A549 (cell line): Measurements from ENCODE around the gene TMEM74B.

Source experiments
- POLR2A ChIP-seq: IDR thresholded peaks from 2 replicates; pipeline ENCODE4 v1.6.1; 2012; ENCODE audit warnings: mild to moderate bottlenecking, low read length
- POLR2AphosphoS2 ChIP-seq: conservative IDR thresholded peaks from 2 replicates; pipeline ENCODE4 v1.6.1; 2012; ENCODE audit warnings: low read length, improper control_type of control experiment, inconsistent platforms

DNA sequence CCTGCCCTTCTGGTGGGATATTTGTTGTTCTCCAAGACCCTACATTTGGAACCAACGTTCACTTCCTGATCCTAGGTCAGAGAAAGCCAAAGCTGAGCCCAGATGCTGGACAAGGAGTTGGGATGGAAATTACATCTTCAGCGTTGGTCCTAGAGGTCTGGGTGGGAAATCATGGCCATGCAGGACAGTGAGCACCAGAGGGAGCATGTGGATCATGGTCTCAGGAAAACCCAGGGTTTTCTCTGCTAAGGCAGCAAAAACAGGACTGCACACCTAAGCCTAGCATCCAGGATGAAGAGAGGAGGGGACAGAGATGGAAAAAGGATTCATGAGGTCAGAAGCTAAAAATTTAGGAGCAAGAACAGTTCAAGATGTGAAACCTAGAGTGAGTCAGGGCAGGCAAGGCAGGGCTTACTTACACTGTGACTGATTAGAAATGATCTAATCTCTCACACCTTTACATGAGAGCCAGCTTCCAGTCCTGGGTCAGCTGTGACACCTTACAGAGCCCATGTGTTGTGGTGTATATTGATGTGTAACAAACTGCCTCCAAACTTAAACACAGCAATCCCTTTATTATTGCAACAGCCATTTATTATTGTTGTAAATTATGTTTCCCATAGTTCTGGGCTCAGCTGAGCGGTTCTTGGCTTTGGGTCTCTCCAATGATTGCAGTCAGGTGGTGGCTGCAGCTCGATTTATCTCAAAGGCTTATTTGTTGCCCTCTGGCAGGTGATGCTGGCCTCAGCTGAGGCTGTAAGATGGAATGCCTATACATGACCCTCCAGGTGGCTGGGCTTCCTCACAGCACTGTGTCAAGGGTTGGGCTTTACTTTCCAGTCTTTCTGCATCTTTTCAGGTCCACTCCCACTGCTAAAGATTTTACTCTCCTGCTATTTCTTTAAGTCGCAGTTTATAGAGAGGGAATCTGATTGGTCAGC is 24.9 kb upstream of the TMEM74B start:
- TF ChIP-seq POLR2A (no peak), POLR2AphosphoS2 (no peak)
